Ishikawa (cell line): ENCODE measurements around the gene NR2F1-AS1.

Source experiments
- EP300 ChIP-seq: IDR thresholded peaks from 2 replicates; pipeline ENCODE4 v1.6.1; 2012; ENCODE audit warnings: borderline replicate concordance
- RAD21 ChIP-seq: IDR thresholded peaks from 2 replicates; pipeline ENCODE4 v1.6.1; 2012; ENCODE audit warnings: low read depth
- TAF1 ChIP-seq: IDR thresholded peaks from 2 replicates; pipeline ENCODE4 v1.6.1; 2012; ENCODE audit warnings: low read depth, mild to moderate bottlenecking
- TEAD4 ChIP-seq: IDR thresholded peaks from 2 replicates; pipeline ENCODE4 v1.6.1; 2012
- TF ChIP-seq, protein P1 (sequence below): IDR thresholded peaks from 2 replicates; pipeline ENCODE4 v1.6.1; 2012; ENCODE audit warnings: low read depth, mild to moderate bottlenecking

DNA sequence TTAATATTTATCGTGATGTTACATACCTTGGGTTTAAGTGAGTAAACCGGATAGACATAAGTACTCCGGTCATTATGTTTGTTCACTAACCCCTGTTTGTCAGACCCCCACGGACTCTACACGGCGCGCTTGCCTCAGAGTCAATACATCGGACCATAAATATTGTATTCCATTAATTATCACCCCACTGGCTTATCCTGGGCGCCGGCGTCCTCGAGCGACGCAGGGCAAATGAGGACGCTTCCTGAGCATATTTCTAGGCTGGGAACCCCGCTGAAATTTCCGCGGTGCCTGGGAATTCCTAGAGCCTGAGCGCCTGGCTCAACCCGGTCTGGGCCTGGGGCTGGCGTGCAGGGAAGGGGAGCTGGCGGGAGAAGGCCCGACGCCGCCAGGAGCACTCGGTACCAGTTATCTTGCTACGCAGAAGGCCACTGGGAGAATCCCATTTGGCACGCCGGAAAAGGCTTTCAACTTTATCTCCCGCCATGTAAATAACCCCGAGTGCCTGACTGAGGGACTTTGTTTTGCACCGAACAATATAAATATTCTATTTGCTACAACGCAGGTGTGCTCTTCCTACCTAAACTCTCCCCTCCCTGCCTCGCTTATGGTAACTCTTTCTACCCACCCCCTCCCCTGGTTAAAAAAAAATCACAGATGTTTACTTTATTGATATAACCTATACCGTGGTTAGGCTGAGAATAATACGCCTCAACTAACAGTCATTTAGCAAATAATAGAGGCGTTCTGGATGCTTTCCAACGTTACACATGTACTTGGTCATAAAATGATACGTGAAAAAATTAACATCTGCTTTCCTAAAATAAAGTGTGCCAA lies 21.4 kb upstream of the NR2F1-AS1 start:
- TF ChIP-seq TAF1 (no peak), EP300 (no peak), RAD21 (no peak), TEAD4 (no peak)
- TF ChIP-seq, protein P1, sequence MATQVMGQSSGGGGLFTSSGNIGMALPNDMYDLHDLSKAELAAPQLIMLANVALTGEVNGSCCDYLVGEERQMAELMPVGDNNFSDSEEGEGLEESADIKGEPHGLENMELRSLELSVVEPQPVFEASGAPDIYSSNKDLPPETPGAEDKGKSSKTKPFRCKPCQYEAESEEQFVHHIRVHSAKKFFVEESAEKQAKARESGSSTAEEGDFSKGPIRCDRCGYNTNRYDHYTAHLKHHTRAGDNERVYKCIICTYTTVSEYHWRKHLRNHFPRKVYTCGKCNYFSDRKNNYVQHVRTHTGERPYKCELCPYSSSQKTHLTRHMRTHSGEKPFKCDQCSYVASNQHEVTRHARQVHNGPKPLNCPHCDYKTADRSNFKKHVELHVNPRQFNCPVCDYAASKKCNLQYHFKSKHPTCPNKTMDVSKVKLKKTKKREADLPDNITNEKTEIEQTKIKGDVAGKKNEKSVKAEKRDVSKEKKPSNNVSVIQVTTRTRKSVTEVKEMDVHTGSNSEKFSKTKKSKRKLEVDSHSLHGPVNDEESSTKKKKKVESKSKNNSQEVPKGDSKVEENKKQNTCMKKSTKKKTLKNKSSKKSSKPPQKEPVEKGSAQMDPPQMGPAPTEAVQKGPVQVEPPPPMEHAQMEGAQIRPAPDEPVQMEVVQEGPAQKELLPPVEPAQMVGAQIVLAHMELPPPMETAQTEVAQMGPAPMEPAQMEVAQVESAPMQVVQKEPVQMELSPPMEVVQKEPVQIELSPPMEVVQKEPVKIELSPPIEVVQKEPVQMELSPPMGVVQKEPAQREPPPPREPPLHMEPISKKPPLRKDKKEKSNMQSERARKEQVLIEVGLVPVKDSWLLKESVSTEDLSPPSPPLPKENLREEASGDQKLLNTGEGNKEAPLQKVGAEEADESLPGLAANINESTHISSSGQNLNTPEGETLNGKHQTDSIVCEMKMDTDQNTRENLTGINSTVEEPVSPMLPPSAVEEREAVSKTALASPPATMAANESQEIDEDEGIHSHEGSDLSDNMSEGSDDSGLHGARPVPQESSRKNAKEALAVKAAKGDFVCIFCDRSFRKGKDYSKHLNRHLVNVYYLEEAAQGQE, result no peak
